ENCODE measurements around the gene UBE2M.

Gene UBE2M

GRCh38 chr19:58575183-58576041, 17.0 kb upstream of the UBE2M start:
- DNase-seq = peak; percentile 91
- TF ChIP-seq CTCF (IDR thresholded peaks at IDR 0.05; ENCODE audit: low read depth, low read length) = no peak
- Histone ChIP-seq H3K4me3 (ENCODE audit: low read depth, low read length) (peak overlapping the region; percentile 75), H3K27me3 (no peaks in the 10 kb centered on the region), H3K9me3 (no peaks in the 10 kb centered on the region), H3K4me1 (no peaks in the 10 kb centered on the region; the same call in 1 of the 2 replicates), H3K36me3 (peaks cover 9% of the 10 kb centered on the region; the same call in 1 of the 2 replicates)

- Histone ChIP-seq H3K27me3 (no peaks in the 10 kb centered on the region), H3K4me3 (ENCODE audit: low read depth, low read length) (peak overlapping the region; percentile 75), H3K36me3 (peaks cover 9% of the 10 kb centered on the region; the same call in 1 of the 2 replicates), H3K4me1 (no peaks in the 10 kb centered on the region; the same call in 1 of the 2 replicates), H3K9me3 (no peaks in the 10 kb centered on the region)
- no peak for DNase-seq
- TF ChIP-seq CTCF (IDR thresholded peaks at IDR 0.05; ENCODE audit: low read depth, low read length) = no peak
These were observed 15.3 kb upstream of the UBE2M start for GRCh38 chr19:58573658-58574164.

- Histone ChIP-seq H3K36me3 (peaks cover 9% of the 10 kb centered on the region; the same call in 1 of the 2 replicates), H3K4me1 (no peaks in the 10 kb centered on the region; the same call in 1 of the 2 replicates), H3K27me3 (no peaks in the 10 kb centered on the region), H3K4me3 (ENCODE audit: low read depth, low read length) (peak within 1 kb of the TSS; percentile 75), H3K9me3 (no peaks in the 10 kb centered on the region)
- TF ChIP-seq CTCF (IDR thresholded peaks at IDR 0.05; ENCODE audit: low read depth, low read length) = 0 out of 2 replicates have a peak, but pooled peaks have one; percentile 5
- DNase-seq = peak; percentile 100
These were observed 14.6 kb upstream of the UBE2M start, which contains the start of gene MZF1 for GRCh38 chr19:58572818-58573657. MZF1 (minus strand) TSS chr19:58573335; CDS start chr19:58571389, 1,946 bp downstream.

- Histone ChIP-seq H3K36me3 (peaks cover 9% of the 10 kb centered on the region; the same call in 1 of the 2 replicates), H3K9me3 (no peaks in the 10 kb centered on the region), H3K4me3 (ENCODE audit: low read depth, low read length) (peak overlapping the region; percentile 75), H3K27me3 (no peaks in the 10 kb centered on the region), H3K4me1 (no peaks in the 10 kb centered on the region; the same call in 1 of the 2 replicates)
- TF ChIP-seq CTCF (IDR thresholded peaks at IDR 0.05; ENCODE audit: low read depth, low read length) = no peak
- DNase-seq = no peak
These were observed 13.8 kb upstream of the UBE2M start for GRCh38 chr19:58572026-58572817.

GRCh38 chr19:58571575-58571947, 13.2 kb upstream of the UBE2M start:
- TF ChIP-seq CTCF (IDR thresholded peaks at IDR 0.05; ENCODE audit: low read depth, low read length) = no peak
- Histone ChIP-seq H3K9me3 (no peaks in the 10 kb centered on the region), H3K36me3 (peaks cover 9% of the 10 kb centered on the region; the same call in 1 of the 2 replicates), H3K27me3 (no peaks in the 10 kb centered on the region), H3K4me3 (ENCODE audit: low read depth, low read length) (no peak overlapping the region), H3K4me1 (no peaks in the 10 kb centered on the region; the same call in 1 of the 2 replicates)
- no peak for DNase-seq
